OCI-LY7 (cell line): Measurements from ENCODE around the gene TNS1. TPM values are rescaled to one million over a fixed set of nuclear protein-coding genes. Genes with fewer than 3 reads are reported as not detected.

Source experiments
- BruUV-seq: library from RNA; stranded (reverse); fragments of 400-500 nt; replicated peaks from 2 replicates; lab custom pipeline; 2021; lab: Mats Ljungman, UMichigan
- CTCF ChIA-PET: fragments of 300-600 bp; sonication (Branson Sonifier 250); formaldehyde crosslinking; loops from one replicate; lab custom pipeline; 2022; ENCODE audit warnings: antibody characterized with exemption; ENCODE audit not compliant: unreplicated experiment; lab: Charles Lee
- POLR2A ChIA-PET: fragments of 300-600 bp; sonication (Branson Sonifier 250); formaldehyde crosslinking; loops from one replicate; lab custom pipeline; 2022; ENCODE audit warnings: antibody characterized with exemption; lab: Charles Lee
- DNase-seq: peaks from one replicate; pipeline ENCODE4 v3.0.0-alpha.2; 2015; ENCODE audit warnings: low spot score
- H2AFZ ChIP-seq: fragments of 200-600 bp; sonication (generic), shearing (Covaris generic); 2 replicates; pipeline ENCODE4 v1.6.1; 2014; ENCODE audit warnings: mild to moderate bottlenecking, antibody characterized with exemption, low read length, moderate library complexity
- H3K27ac ChIP-seq: fragments of 200-600 bp; sonication (generic); 2 replicates; pipeline ENCODE4 v1.5.1; 2014; ENCODE audit warnings: mixed run types, low read depth, mild to moderate bottlenecking, moderate library complexity, low read length, inconsistent platforms; ENCODE audit not compliant: poor library complexity, severe bottlenecking
- H3K36me3 ChIP-seq: fragments of 200-600 bp; sonication (generic); 2 replicates; pipeline ENCODE4 v1.6.1; 2014; ENCODE audit warnings: mild to moderate bottlenecking, antibody characterized with exemption, low read length, moderate library complexity, mixed read lengths; ENCODE audit not compliant: insufficient read depth
- H3K4me1 ChIP-seq: fragments of 200-600 bp; sonication (generic); 2 replicates; pipeline ENCODE4 v1.5.1; 2014; ENCODE audit warnings: mild to moderate bottlenecking, low read length; ENCODE audit not compliant: insufficient read depth, poor library complexity, severe bottlenecking
- H3K4me2 ChIP-seq: fragments of 200-600 bp; sonication (generic); 2 replicates; pipeline ENCODE4 v1.6.1; 2014; ENCODE audit warnings: mild to moderate bottlenecking, low read length
- H3K4me3 ChIP-seq: fragments of 200-600 bp; sonication (generic); 2 replicates; pipeline ENCODE4 v1.5.1; 2014; ENCODE audit warnings: mild to moderate bottlenecking, low read depth, low read length; ENCODE audit not compliant: poor library complexity, severe bottlenecking
- H3K79me2 ChIP-seq: fragments of 200-600 bp; sonication (generic); 2 replicates; pipeline ENCODE4 v1.6.1; 2016; ENCODE audit warnings: low read depth, mild to moderate bottlenecking, low read length, moderate library complexity, mixed read lengths; ENCODE audit not compliant: insufficient read depth
- H3K9me2 ChIP-seq: fragments of 200-600 bp; sonication (generic); 2 replicates; pipeline ENCODE4 v1.6.1; 2016; ENCODE audit warnings: mild to moderate bottlenecking, low read length, mixed read lengths; ENCODE audit not compliant: insufficient read depth
- H3K9me3 ChIP-seq: fragments of 200-600 bp; sonication (generic); 2 replicates; pipeline ENCODE4 v1.6.1; 2014; ENCODE audit warnings: mild to moderate bottlenecking, mixed run types, low read length, mixed read lengths
- H4K20me1 ChIP-seq: fragments of 200-600 bp; sonication (generic); 2 replicates; pipeline ENCODE4 v1.6.1; 2014; ENCODE audit warnings: mild to moderate bottlenecking, antibody characterized with exemption, low read length, moderate library complexity, mixed read lengths; ENCODE audit not compliant: insufficient read depth
- CTCF ChIP-seq: fragments of 200-600 bp; sonication (generic); conservative IDR thresholded peaks from 2 replicates; pipeline ENCODE4 v1.5.1; 2014; ENCODE audit warnings: mild to moderate bottlenecking, antibody characterized with exemption, low read length, moderate library complexity, mixed read lengths
- EZH2phosphoT487 ChIP-seq: fragments of 200-600 bp; sonication (generic); IDR thresholded peaks from 2 replicates; pipeline ENCODE4 v1.6.1; 2018; ENCODE audit warnings: low read depth, borderline replicate concordance, mild to moderate bottlenecking, mixed run types, antibody characterized with exemption, low read length, moderate library complexity, mixed read lengths
- intact Hi-C: fragments of 100-400 bp; cut with micrococcal nuclease; formaldehyde crosslinking; loops from one replicate; pipeline ENCODE4 v1.10.0; 2022; ENCODE audit not compliant: unreplicated experiment
- total RNA-seq, 2 experiments: library from RNA; depleted of rRNA in 1 of 2; stranded (reverse); fragments of >200 nt in 1 of 2; shearing (Covaris generic) in 1 of 2; gene quantifications; 2 replicates each; pipeline ENCODE4 v1.2.3, GENCODE V29; 2014 to 2022

TNS1 gene
- total RNA-seq, 2 experiments from 2014 or later = not detected

- ChIA-PET CTCF (no interaction called here), POLR2A (interaction anchor here (0.5 to 0.6 kb wide), 2 partner anchors 71 to 86 kb away, joined by 3 read pairs; no protein-coding TSS in a partner anchor)
- Histone ChIP-seq H2AFZ (no peak overlapping the region), H4K20me1 (no peaks in the 10 kb centered on the region), H3K9me2 (no peaks in the 10 kb centered on the region), H3K4me1 (no peaks in the 10 kb centered on the region), H3K4me2 (no peak overlapping the region), H3K36me3 (no peaks in the 10 kb centered on the region), H3K4me3 (no peak overlapping the region), H3K79me2 (no peaks in the 10 kb centered on the region), H3K27ac (no peak overlapping the region), H3K9me3 (no peaks in the 10 kb centered on the region)
- TF ChIP-seq EZH2phosphoT487 = no peak
- no peak for TF ChIP-seq CTCF
- intact Hi-C loops = no loop called here
- DNase-seq = no peak
- BruUV-seq = no TSS peak
Measured at GRCh38 chr2:217834057-217834620, 168.7 kb downstream of the TNS1 start.

GRCh38 chr2:217833439-217833838 is 169.4 kb downstream of the TNS1 start:
- intact Hi-C loops = no loop called here
- CTCF ChIA-PET = no interaction called here

More at GRCh38 chr2:217833439-217833838, 169.4 kb downstream of the TNS1 start:
- TF ChIP-seq EZH2phosphoT487 (no peak), CTCF (no peak)
- Histone ChIP-seq H3K9me3 (no peaks in the 10 kb centered on the region), H3K9me2 (no peaks in the 10 kb centered on the region), H2AFZ (no peak overlapping the region), H3K27ac (no peak overlapping the region), H3K79me2 (no peaks in the 10 kb centered on the region), H4K20me1 (no peaks in the 10 kb centered on the region), H3K4me1 (no peaks in the 10 kb centered on the region), H3K4me2 (no peak overlapping the region), H3K4me3 (no peak overlapping the region), H3K36me3 (no peaks in the 10 kb centered on the region)
- POLR2A ChIA-PET = interaction anchor here (0.5 to 0.6 kb wide), 2 partner anchors 70 to 87 kb away, joined by 3 read pairs; no protein-coding TSS in a partner anchor
- no TSS peak for BruUV-seq
- no peak for DNase-seq
